Measurements from ENCODE around the gene SCARF2.
"Not testable (repeated sequence)": the region's sequence is repeated elsewhere in the genome, so short reads cannot be mapped to it uniquely, and the experiment has no call there.

Gene SCARF2

GRCh38 chr22:20405931-20406685 lies 31.5 kb downstream of the SCARF2 start:
- DNase-seq, result no peak

DNA sequence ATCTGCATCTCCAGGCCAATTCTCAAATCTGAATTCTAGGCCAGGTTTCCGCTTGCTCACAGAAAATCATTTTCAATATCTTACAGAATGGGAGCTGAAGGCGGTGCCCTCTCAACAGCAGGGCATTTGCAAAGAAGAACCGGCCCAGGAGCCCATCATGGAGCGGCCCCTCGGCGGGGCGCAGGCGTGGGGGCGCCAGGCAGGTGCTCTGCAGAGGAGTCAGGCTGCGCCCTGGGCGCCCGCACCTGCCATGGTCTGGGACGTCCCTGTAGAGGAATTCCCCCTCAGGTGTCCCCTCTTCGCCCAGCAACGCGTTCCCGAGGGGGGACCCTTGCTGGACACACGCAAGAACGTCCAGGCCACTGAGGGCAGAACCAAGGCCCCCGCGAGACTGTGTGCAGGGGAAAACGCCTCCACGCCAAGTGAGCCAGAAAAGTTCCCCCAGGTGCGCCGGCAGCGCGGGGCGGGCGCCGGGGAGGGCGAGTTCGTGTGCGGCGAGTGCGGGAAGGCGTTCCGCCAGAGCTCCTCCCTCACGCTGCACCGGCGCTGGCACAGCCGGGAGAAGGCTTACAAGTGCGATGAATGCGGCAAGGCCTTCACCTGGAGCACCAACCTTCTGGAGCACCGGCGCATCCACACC lies 32.2 kb downstream of the SCARF2 start:
- no peak for DNase-seq

- no peak for DNase-seq
These were observed 32.7 kb downstream of the SCARF2 start for GRCh38 chr22:20404881-20405280.

DNA sequence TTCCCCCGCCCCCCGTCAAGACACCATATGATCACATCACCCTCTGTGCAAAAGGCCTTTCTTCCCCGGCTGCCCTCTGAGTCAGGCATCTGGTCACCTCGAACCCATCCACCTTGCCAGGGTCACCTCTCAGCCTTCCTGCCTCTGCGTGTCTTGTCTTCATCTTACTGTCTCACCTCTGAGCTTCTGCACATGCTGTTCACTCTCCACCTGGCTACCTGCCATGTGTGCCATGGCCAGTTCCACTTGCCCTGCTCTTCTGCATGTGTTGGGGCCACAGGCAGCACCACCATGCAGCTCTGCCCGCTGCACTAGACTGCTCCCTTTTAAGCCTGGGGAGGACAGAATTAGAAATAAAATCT lies 33.9 kb downstream of the SCARF2 start:
- DNase-seq, result no peak

- no peak for DNase-seq
These were observed 34.5 kb downstream of the SCARF2 start for GRCh38 chr22:20402960-20403778.

GRCh38 chr22:20401376-20402014 lies 36.1 kb downstream of the SCARF2 start:
- no peak for DNase-seq

- DNase-seq, result no peak
These were observed 36.8 kb downstream of the SCARF2 start for GRCh38 chr22:20400606-20401375.

DNA sequence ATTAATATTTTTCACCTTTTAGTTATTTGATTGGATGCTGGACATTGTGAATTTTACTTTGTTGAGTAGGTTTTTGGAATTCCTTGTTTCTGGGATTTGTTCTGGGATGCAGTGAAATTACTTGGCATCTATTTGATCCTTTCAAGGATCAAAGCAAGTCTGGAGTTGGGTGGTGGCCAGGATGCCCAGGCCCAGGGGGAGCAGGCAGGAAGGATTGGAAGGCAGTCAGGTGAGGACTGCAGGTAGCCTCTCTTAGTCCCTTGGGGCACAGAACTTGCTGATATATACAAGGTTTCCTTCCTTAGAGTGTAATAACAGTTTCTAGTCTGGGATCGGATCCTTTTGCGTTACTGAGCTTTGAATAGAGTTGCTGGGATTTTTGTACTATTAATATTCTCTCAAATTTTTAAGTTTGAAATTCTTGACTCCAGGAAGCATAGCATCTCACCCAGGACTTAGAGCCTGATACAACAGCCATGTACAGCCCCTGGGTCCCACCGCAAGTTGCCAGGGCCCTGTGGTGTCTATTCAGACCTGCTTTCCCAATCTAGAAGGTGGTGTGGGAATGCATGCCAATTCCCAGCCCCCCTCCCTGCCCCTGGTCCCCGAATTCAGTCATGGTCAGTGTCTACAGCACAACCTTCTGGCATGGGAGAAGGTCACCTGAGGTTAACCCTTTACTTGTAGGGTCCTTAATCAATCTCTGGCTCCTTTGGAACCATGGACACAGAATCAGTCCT lies 37.6 kb downstream of the SCARF2 start:
- DNase-seq, result no peak

GRCh38 chr22:20398420-20398819 lies 39.2 kb downstream of the SCARF2 start:
- DNase-seq, result no peak

GRCh38 chr22:20397498-20397897 lies 40.1 kb downstream of the SCARF2 start:
- DNase-seq, result no peak

DNA sequence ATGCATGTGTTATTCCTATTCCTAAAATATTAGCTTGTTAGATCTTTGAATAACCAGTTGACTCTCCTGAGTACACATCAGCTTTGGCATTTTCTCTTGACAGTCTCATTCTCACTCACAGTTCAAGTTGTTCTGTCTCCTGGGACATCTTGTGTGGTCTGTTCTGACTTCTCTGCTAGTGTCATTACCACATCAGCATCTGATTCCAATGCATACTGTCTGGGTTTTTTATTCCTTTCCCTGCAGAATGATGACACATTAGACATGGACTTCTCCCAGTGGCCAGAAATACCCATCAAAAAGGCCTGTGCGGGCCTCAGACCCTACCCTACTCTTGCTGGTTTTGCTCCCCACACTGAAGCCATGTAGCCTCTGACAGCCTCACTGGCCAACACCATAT lies 41.0 kb downstream of the SCARF2 start:
- DNase-seq, result no peak

GRCh38 chr22:20395907-20396287 lies 41.7 kb downstream of the SCARF2 start:
- DNase-seq, result no peak

DNA sequence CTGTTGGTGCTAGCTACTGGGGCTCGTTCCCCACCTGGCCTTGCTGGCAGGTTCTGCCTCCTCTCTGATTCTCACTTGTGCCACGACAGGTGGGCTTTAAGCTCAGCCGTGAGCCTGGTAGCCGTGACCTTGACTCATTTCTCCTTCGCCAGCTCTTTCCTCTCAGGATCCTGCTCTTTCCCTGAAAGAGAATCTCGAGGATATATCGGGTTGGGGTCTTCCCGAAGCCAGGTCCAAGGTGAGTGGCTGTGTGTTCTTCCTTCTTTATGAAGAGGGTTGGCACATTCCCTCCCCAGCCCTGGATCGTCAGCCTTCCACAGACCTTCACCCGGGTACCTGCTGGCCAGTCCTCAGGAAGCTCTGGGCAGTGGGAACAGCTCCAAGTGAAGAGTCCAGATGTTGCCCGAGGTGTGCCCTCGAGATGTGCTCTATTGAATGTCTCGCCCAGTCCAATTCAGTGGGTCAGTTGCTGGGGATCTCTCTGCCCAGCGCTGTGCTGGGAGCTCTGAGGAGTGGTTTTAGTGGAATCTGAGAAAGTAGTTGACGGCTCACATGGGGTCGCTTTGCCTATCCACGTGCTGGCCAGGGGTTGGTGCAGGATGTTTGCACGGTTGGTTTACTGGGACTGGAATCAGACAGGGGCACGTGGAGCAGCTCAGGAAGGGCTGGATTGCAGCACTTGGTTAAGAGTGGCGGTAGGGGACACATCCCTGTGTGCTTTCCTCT lies 42.3 kb downstream of the SCARF2 start:
- no peak for DNase-seq

GRCh38 chr22:20393705-20394476 lies 43.7 kb downstream of the SCARF2 start, which contains the start of gene ZNF74:
Gene ZNF74 (plus strand): TSS chr22:20394151. CDS start chr22:20394629, 478 bp downstream.
- peak; percentile 80 for DNase-seq

- DNase-seq, result no peak
These were observed 44.5 kb downstream of the SCARF2 start for GRCh38 chr22:20392983-20393704.

- not testable (repeated sequence) for DNase-seq
These were observed 45.2 kb downstream of the SCARF2 start for GRCh38 chr22:20392365-20392881.

DNA sequence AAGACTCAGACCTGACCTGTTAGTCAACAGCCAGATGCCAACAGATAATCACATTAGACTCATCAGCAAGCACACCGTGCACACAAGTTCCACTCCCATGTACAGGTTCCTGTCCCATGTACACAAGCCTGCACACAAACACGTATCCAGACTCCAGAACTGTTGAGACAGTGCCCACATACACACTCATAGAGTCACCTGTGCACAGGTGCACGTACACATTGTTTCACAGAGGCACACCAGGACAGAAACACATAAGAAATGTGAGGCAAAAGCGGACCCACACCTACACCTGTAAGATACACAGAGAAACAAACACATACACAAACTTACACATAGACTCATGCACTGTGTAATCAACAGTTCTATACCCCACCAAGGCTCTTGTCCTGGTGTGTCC lies 46.4 kb downstream of the SCARF2 start:
- DNase-seq, result no peak

DNA sequence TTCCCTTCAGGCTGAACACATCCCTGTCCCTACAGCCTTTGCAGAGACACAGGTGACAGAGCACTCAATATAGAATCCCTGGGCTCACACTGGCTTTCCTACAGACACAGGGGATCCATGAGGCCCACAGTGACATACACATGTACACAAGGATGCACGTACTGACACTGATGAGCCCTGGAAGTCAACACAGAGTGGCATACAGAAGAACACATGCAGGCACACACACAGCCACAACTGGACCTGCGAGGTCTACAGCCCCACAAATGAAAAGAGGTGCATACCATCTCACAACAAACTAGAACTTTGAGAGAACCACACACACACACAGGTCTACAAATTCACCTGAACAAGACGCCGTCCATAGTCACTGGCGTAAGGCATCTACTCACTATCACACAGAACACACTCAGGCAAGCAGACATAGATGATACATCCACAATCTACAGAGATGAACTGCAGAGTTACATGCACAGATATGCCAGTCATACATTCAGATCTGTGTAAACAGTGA lies 47.2 kb downstream of the SCARF2 start:
- no peak for DNase-seq

DNA sequence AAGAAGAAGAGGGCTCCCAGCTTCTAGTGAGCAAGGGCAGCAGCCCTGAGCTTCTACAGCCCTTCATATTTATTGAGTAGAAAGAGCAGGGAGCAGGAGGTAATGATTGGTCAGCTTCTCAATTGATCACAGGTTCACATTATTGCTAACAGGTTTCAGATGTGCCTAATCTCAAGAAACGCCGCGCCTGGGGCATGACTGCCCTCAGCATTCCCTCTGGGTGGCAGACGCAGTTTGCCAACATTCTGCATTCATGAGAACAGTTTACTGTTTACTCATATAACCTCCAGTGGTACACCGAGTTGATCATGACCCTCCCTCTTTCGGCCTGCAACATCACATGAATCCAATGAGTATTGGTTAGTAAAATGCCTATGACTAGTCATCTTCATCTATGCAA lies 48.3 kb downstream of the SCARF2 start:
- DNase-seq, result no peak
